Measurements from ENCODE around the gene XRN2. TPM values are rescaled to one million over a fixed set of nuclear protein-coding genes. Genes with fewer than 3 reads are reported as not detected.

The XRN2 gene
- total and polyA plus RNA-seq, 2 of the 13 experiments (the other 11 are each of a cell fraction or from before 2014, with no cell fraction given): 90.3 to 171 TPM

DNA sequence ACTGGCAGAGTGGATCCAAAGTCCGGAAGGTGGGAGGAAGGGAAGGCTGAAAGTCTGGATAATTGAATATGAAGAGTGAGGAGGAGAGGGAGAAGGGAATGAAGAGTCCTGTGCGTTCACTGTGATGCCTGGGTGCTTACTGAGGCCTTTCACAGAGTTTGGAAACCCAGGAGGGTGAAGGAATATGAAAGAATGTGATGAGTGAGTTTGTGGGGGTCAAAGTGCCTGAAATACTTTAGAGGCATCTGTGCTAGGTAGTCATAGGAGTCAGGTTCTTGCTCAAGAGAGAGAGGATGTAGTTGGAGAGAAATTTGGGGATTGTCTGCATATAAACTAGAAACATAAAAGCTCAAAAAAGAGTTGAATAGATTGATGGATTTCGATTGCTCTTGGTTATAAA lies 73.5 kb downstream of the XRN2 start (continued):
- TF ChIP-seq NONO (IDR thresholded peaks at IDR 0.05) (no peak), NONO (CRISPR knock-in tag; conservative IDR thresholded peaks at IDR 0.05) (no peak), BORCS8-MEF2B (CRISPR knock-in tag; IDR thresholded peaks at IDR 0.05) (no peak), AGO1 (IDR thresholded peaks at IDR 0.05; ENCODE audit: low read depth, low read length, poor library complexity, severe bottlenecking) (no peak), ZNF138 (CRISPR knock-in tag; IDR thresholded peaks at IDR 0.05; ENCODE audit: low read depth) (no peak), POGZ (CRISPR knock-in tag; IDR thresholded peaks at IDR 0.05) (no peak), UBTF (CRISPR knock-in tag; IDR thresholded peaks at IDR 0.05) (no peak)
- TF ChIP-seq, protein P1, sequence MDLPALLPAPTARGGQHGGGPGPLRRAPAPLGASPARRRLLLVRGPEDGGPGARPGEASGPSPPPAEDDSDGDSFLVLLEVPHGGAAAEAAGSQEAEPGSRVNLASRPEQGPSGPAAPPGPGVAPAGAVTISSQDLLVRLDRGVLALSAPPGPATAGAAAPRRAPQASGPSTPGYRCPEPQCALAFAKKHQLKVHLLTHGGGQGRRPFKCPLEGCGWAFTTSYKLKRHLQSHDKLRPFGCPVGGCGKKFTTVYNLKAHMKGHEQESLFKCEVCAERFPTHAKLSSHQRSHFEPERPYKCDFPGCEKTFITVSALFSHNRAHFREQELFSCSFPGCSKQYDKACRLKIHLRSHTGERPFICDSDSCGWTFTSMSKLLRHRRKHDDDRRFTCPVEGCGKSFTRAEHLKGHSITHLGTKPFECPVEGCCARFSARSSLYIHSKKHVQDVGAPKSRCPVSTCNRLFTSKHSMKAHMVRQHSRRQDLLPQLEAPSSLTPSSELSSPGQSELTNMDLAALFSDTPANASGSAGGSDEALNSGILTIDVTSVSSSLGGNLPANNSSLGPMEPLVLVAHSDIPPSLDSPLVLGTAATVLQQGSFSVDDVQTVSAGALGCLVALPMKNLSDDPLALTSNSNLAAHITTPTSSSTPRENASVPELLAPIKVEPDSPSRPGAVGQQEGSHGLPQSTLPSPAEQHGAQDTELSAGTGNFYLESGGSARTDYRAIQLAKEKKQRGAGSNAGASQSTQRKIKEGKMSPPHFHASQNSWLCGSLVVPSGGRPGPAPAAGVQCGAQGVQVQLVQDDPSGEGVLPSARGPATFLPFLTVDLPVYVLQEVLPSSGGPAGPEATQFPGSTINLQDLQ (CRISPR knock-in tag; IDR thresholded peaks at IDR 0.05): no peak
- TF ChIP-seq, protein P2, sequence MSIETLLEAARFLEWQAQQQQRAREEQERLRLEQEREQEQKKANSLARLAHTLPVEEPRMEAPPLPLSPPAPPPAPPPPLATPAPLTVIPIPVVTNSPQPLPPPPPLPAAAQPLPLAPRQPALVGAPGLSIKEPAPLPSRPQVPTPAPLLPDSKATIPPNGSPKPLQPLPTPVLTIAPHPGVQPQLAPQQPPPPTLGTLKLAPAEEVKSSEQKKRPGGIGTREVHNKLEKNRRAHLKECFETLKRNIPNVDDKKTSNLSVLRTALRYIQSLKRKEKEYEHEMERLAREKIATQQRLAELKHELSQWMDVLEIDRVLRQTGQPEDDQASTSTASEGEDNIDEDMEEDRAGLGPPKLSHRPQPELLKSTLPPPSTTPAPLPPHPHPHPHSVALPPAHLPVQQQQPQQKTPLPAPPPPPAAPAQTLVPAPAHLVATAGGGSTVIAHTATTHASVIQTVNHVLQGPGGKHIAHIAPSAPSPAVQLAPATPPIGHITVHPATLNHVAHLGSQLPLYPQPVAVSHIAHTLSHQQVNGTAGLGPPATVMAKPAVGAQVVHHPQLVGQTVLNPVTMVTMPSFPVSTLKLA (IDR thresholded peaks at IDR 0.05): no peak

Data from HepG2 (cell line).